H1 (cell line): ENCODE measurements around the gene HIBADH. TPM values are rescaled to one million over a fixed set of nuclear protein-coding genes. Genes with fewer than 3 reads are reported as not detected.
"Not testable (repeated sequence)": the region's sequence is repeated elsewhere in the genome, so short reads cannot be mapped to it uniquely, and the experiment has no call there.

Source experiments
- CTCF ChIA-PET: fragments of 300-600 bp; sonication (Branson Sonifier 250); formaldehyde crosslinking; loops from one replicate; lab custom pipeline; 2021; ENCODE audit not compliant: partially characterized antibody; lab: Charles Lee
- POLR2A ChIA-PET: fragments of 300-600 bp; sonication (Branson Sonifier 250); formaldehyde crosslinking; loops from one replicate; lab custom pipeline; 2021; ENCODE audit warnings: inconsistent platforms; ENCODE audit not compliant: partially characterized antibody; lab: Charles Lee
- DNase-seq, 2 experiments: peaks; one replicate each; pipeline versions ENCODE4 v3.0.0 to v3.0.0-alpha.2; 2010 to 2022; ENCODE audit warnings: low spot score in 2 of 2, low read depth in 1 of 2, mixed read lengths in 1 of 2
- FAIRE-seq: peaks from 2 replicates; lab custom pipeline; 2011; peaks lifted over from hg19 to GRCh38; lab: Jason Lieb, UNC
- H2AFZ ChIP-seq: 2 replicates; pipeline ENCODE4 v1.8.1; 2012; ENCODE audit warnings: low read length, inconsistent platforms
- H2AK5ac ChIP-seq: 2 replicates; pipeline ENCODE4 v1.6.1; 2013; ENCODE audit warnings: low read depth, low read length
- H2BK120ac ChIP-seq: replicated peaks from 2 replicates; pipeline ENCODE3; 2013; ENCODE audit warnings: low read depth, low read length, inconsistent platforms
- H2BK12ac ChIP-seq: 2 replicates; pipeline ENCODE4 v1.6.1; 2013; ENCODE audit warnings: low read depth, low read length
- H2BK15ac ChIP-seq: 2 replicates; pipeline ENCODE4 v1.6.1; 2013; ENCODE audit warnings: low read length
- H2BK20ac ChIP-seq: 2 replicates; pipeline ENCODE4 v1.6.1; 2013; ENCODE audit warnings: low read length
- H2BK5ac ChIP-seq: 2 replicates; pipeline ENCODE4 v1.6.1; 2013; ENCODE audit warnings: low read depth, low read length
- H3K14ac ChIP-seq: 2 replicates; pipeline ENCODE4 v1.6.1; 2013; ENCODE audit warnings: inconsistent platforms; ENCODE audit not compliant: insufficient read length
- H3K18ac ChIP-seq: 2 replicates; pipeline ENCODE4 v1.6.1; 2013; ENCODE audit warnings: low read length; ENCODE audit errors: extremely low read depth
- H3K23ac ChIP-seq: 2 replicates; pipeline ENCODE4 v1.6.1; 2013; ENCODE audit warnings: inconsistent platforms; ENCODE audit not compliant: insufficient read length
- H3K23me2 ChIP-seq: 2 replicates; pipeline ENCODE4 v1.6.1; 2013; ENCODE audit warnings: low read depth, low read length
- H3K27ac ChIP-seq: 2 replicates; pipeline ENCODE4 v1.6.1; 2011; ENCODE audit warnings: low read depth, low read length, inconsistent platforms
- H3K27me3 ChIP-seq, 4 experiments: replicated peaks in 1 of 4; 1 replicate in 1 of 4; 2 replicates in 3 of 4; pipeline versions ENCODE4 v1.6.1 to v1.8.1; 2011 to 2013; ENCODE audit warnings: low read length in 3 of 4, mild to moderate bottlenecking in 3 of 4, inconsistent platforms in 2 of 4, mixed read lengths in 2 of 4, moderate library complexity in 1 of 4; ENCODE audit not compliant: control insufficient read depth in 3 of 4, insufficient read depth in 3 of 4; ENCODE audit errors: extremely low read depth in 1 of 4
- H3K36me3 ChIP-seq, 4 experiments: 2 replicates each; pipeline versions ENCODE4 v1.6.1 to v1.8.1; 2011 to 2013; ENCODE audit warnings: mild to moderate bottlenecking in 4 of 4, low read length in 3 of 4, moderate library complexity in 2 of 4, control low read depth in 1 of 4, inconsistent platforms in 1 of 4; ENCODE audit not compliant: insufficient read depth in 4 of 4, control insufficient read depth in 2 of 4
- H3K4ac ChIP-seq: replicated peaks from 2 replicates; pipeline ENCODE3; 2013; ENCODE audit warnings: low read length, low read depth, mixed read lengths, inconsistent platforms; ENCODE audit not compliant: insufficient read length
- H3K4me1 ChIP-seq, 4 experiments: replicated peaks in 1 of 4; 1 replicate in 1 of 4; 2 replicates in 3 of 4; pipeline versions ENCODE4 v1.6.1 to v1.8.1; 2011 to 2013; ENCODE audit warnings: low read length in 3 of 4, inconsistent platforms in 2 of 4, mixed read lengths in 1 of 4; ENCODE audit not compliant: insufficient read depth in 4 of 4, control insufficient read depth in 3 of 4
- H3K4me2 ChIP-seq, 2 experiments: 2 replicates each; pipeline versions ENCODE4 v1.6.1 to v1.8.1; 2011 to 2013; ENCODE audit warnings: low read depth in 2 of 2, low read length in 2 of 2, control low read depth in 1 of 2, inconsistent platforms in 1 of 2, mild to moderate bottlenecking in 1 of 2; ENCODE audit not compliant: insufficient read depth in 1 of 2
- H3K4me3 ChIP-seq, 4 experiments: fragments of 200-600, 300-600 bp in 1 of 4; sonication (generic), shearing (Covaris generic), sonication (Bioruptor Twin) in 1 of 4; 2 replicates each; pipeline versions ENCODE4 v1.5.1 to v1.8.1; 2011 to 2016; ENCODE audit warnings: low read length in 4 of 4, low read depth in 3 of 4, control low read depth in 2 of 4, inconsistent platforms in 2 of 4, mild to moderate bottlenecking in 2 of 4, mixed read lengths in 1 of 4, moderate library complexity in 1 of 4; ENCODE audit not compliant: insufficient read depth in 2 of 4; ENCODE audit errors: extremely low read depth in 1 of 4
- H3K56ac ChIP-seq: replicated peaks from 2 replicates; pipeline ENCODE3; 2013; ENCODE audit warnings: low read depth, mild to moderate bottlenecking, mixed read lengths, low read length, inconsistent platforms; ENCODE audit not compliant: insufficient read length
- H3K79me1 ChIP-seq: 2 replicates; pipeline ENCODE4 v1.6.1; 2013; ENCODE audit warnings: low read depth, low read length, control low read depth
- H3K79me2 ChIP-seq, 2 experiments: 2 replicates each; pipeline versions ENCODE4 v1.6.1 to v1.8.1; 2012 to 2013; ENCODE audit warnings: low read length in 2 of 2, mild to moderate bottlenecking in 2 of 2, inconsistent platforms in 1 of 2; ENCODE audit not compliant: insufficient read depth in 2 of 2, control insufficient read depth in 1 of 2
- H3K9ac ChIP-seq, 4 experiments: replicated peaks in 1 of 4; 1 replicate in 1 of 4; 2 replicates in 3 of 4; pipeline versions ENCODE4 v1.6.1 to v1.8.1; 2011 to 2013; ENCODE audit warnings: low read depth in 3 of 4, low read length in 3 of 4, control low read depth in 2 of 4, mild to moderate bottlenecking in 2 of 4, moderate library complexity in 2 of 4, inconsistent platforms in 1 of 4; ENCODE audit errors: extremely low read depth in 1 of 4
- H3K9me3 ChIP-seq, 2 experiments: 2 replicates each; pipeline versions ENCODE4 v1.6.1 to v1.8.1; 2012 to 2013; ENCODE audit warnings: mild to moderate bottlenecking in 2 of 2, moderate library complexity in 2 of 2, control low read depth in 1 of 2, inconsistent platforms in 1 of 2, low read depth in 1 of 2, low read length in 1 of 2, mixed read lengths in 1 of 2; ENCODE audit not compliant: insufficient read depth in 2 of 2
- H4K20me1 ChIP-seq, 2 experiments: replicated peaks in 1 of 2; 2 replicates each; pipeline versions ENCODE3 to v1.8.1; 2011 to 2013; ENCODE audit warnings: inconsistent platforms in 2 of 2, low read length in 2 of 2, mild to moderate bottlenecking in 1 of 2; ENCODE audit not compliant: insufficient read depth in 2 of 2, control insufficient read depth in 1 of 2
- H4K5ac ChIP-seq: 2 replicates; pipeline ENCODE4 v1.6.1; 2013; ENCODE audit warnings: low read length, low read depth, mixed read lengths, inconsistent platforms; ENCODE audit not compliant: insufficient read length
- H4K8ac ChIP-seq: 2 replicates; pipeline ENCODE4 v1.8.0; 2013; ENCODE audit warnings: mild to moderate bottlenecking, moderate library complexity, low read length, inconsistent platforms; ENCODE audit not compliant: insufficient read depth; ENCODE audit errors: extremely low read depth
- H4K91ac ChIP-seq: replicated peaks from 2 replicates; pipeline ENCODE3; 2013; ENCODE audit warnings: low read length, mixed read lengths, inconsistent platforms; ENCODE audit not compliant: insufficient read length
- WGBS, 2 experiments: shearing (Covaris generic) in 1 of 2; methylation state at CpG; one replicate each; pipeline versions ENCODE4 v1.1.6 to v1.1.7; 2013 to 2015; ENCODE audit warnings: low lambda C conversion rate in 2 of 2, mixed read lengths in 2 of 2, inconsistent platforms in 1 of 2, low coverage in 1 of 2, missing lambda C conversion rate in 1 of 2; ENCODE audit not compliant: insufficient replicate concordance in 2 of 2, insufficient coverage in 1 of 2, insufficient read length in 1 of 2; ENCODE audit errors: extremely low coverage in 1 of 2, missing lambda C conversion rate in 1 of 2; 5-methylcytosine and 5-hydroxymethylcytosine counted together
- polyA plus RNA-seq, 7 experiments: library from polyadenylated mRNA; depleted of rRNA in 3 of 7; stranded (reverse) in 5 of 7; unstranded in 2 of 7; fragments of >200 nt in 5 of 7; fragments of 200-250 nt in 2 of 7; gene quantifications; 1 replicate in 5 of 7; 2 replicates in 1 of 7; 4 replicates in 1 of 7; pipeline versions ENCODE4 v1.2.1 to v1.2.3, GENCODE V29; 2011 to 2013; ENCODE audit warnings: missing spikeins in 2 of 7, mixed read lengths in 2 of 7
- total RNA-seq: library from RNA; stranded (reverse); fragmentation: NEBNext Ultra II Directional; extraction: Animal tissue kit (Norgen Biotek cat#: 25700); gene quantifications from 2 replicates; pipeline ENCODE4 v1.2.1, GENCODE V29; 2021

The HIBADH gene
- total and polyA plus RNA-seq, 2 of the 8 experiments (the other 6 are each of a cell fraction or from before 2014, with no cell fraction given): 30.1 to 39.5 TPM

DNA sequence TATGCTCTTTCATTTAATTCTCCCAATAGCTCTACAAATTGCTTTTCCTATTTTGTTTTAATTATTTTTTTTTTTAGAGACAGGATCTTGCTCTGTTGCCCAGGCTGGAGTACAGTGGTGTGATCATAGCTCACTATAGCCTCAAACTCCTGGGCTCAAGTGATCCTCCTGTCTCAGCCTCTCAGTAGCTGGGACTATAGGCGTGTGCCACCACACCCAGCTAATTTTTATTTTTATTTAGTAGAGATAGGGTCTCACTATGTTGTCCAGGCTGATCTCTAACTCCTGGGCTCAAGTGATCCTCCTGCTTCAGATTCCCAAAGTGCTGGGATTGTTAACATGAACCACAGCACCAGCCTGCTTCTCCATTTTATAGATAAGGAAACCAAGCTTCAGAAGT lies 151.3 kb downstream of the HIBADH start:
- H3K79me2 ChIP-seq, H2BK5ac ChIP-seq, H3K9ac ChIP-seq, H4K91ac ChIP-seq, H3K36me3 ChIP-seq, H3K4ac ChIP-seq, H3K4me2 ChIP-seq, POLR2A ChIA-PET, FAIRE-seq, DNase-seq, H2AK5ac ChIP-seq, H4K8ac ChIP-seq, H4K5ac ChIP-seq, H2BK12ac ChIP-seq, H4K20me1 ChIP-seq, H3K56ac ChIP-seq, H2BK15ac ChIP-seq, H2BK120ac ChIP-seq, H3K4me3 ChIP-seq, H2BK20ac ChIP-seq, H3K27me3 ChIP-seq, H3K27ac ChIP-seq, H3K18ac ChIP-seq, H3K14ac ChIP-seq, H3K23ac ChIP-seq, H3K23me2 ChIP-seq, H2AFZ ChIP-seq, H3K4me1 ChIP-seq, H3K79me1 ChIP-seq, H3K9me3 ChIP-seq: not testable (repeated sequence)
- 94% methylated on average over 1 of the region's 1 CpG; no CpG with 5 or more reads in 1 of the 2 experiments for WGBS, 2 experiments
- CTCF ChIA-PET: interaction anchor here (2.0 kb wide), 1 partner anchor 33 kb away, joined by 4 read pairs; no protein-coding TSS in a partner anchor
